Stimulated activated effector memory CD8-positive, alpha-beta T cell treated with anti-CD3 and anti-CD28 coated beads, Interleukin-12 subunit alpha, Interleukin-12 subunit beta, amount 100 ng/mL, for 72 hours (primary cell): ENCODE data around the gene ANP32A.
"Not testable (repeated sequence)": the region's sequence is repeated elsewhere in the genome, so short reads cannot be mapped to it uniquely, and the experiment has no call there.

Source experiments
- ATAC-seq: fragments of 150-1000 bp; cut with Tn5 transposase; 2 replicates; pipeline ENCODE4 v1.10.0; 2021
- DNase-seq, 2 donors: peaks; one replicate each; pipeline ENCODE4 v3.0.0; 2021 to 2022; ENCODE audit warnings: low spot score in 2 of 2
- H3K27ac Mint-ChIP-seq: one replicate; pipeline ENCODE4 v1.8.0; 2022; ENCODE audit warnings: mild to moderate bottlenecking, mixed read lengths
- H3K36me3 Mint-ChIP-seq: one replicate; pipeline ENCODE4 v1.8.0; 2022; ENCODE audit warnings: mild to moderate bottlenecking, mixed read lengths
- H3K4me1 Mint-ChIP-seq: one replicate; pipeline ENCODE4 v1.8.0; 2022; ENCODE audit warnings: mixed read lengths
- H3K4me3 Mint-ChIP-seq: one replicate; pipeline ENCODE4 v1.8.0; 2022; ENCODE audit warnings: mild to moderate bottlenecking, mixed read lengths
- H3K9me3 Mint-ChIP-seq: one replicate; pipeline ENCODE4 v1.8.0; 2022; ENCODE audit warnings: mixed read lengths

Gene ANP32A

GRCh38 chr15:68768321-68768720, 52.4 kb downstream of the ANP32A start:
- H3K4me3 Mint-ChIP-seq = no peak overlapping the region
- no peaks in the 10 kb centered on the region for H3K9me3 Mint-ChIP-seq
- H3K36me3 Mint-ChIP-seq = no peaks in the 10 kb centered on the region
- DNase-seq = no peak
- H3K4me1 Mint-ChIP-seq = no peaks in the 10 kb centered on the region
- no peak overlapping the region for H3K27ac Mint-ChIP-seq
- peak; percentile 49 for ATAC-seq

DNA sequence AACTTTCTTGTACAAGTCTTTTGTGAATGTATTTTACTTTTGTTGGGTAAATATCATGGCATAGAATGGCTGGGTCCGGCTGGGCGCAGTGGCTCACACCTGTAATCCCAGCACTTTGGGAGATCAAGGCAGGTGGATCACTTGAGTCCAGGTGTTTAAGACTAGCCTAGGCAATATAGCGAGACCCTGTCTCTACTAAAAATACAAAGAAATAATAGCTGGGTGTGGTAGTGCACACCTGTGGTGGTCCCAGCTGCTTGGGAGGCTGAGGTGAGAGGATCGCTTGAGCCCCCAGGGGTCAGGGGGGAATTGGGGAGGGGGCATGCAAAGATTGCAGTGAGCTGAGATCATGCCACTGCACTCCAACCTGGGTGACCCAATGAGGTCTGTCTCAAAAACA, 52.9 kb downstream of the ANP32A start:
- DNase-seq = no peak
- Mint-ChIP-seq H3K27ac (no peak overlapping the region), H3K9me3 (no peaks in the 10 kb centered on the region), H3K36me3 (no peaks in the 10 kb centered on the region), H3K4me3 (no peak overlapping the region), H3K4me1 (no peaks in the 10 kb centered on the region)
- no peak for ATAC-seq

GRCh38 chr15:68765602-68766368, 54.9 kb downstream of the ANP32A start:
- ATAC-seq = no peak
- no peaks in the 10 kb centered on the region for H3K9me3 Mint-ChIP-seq

DNA sequence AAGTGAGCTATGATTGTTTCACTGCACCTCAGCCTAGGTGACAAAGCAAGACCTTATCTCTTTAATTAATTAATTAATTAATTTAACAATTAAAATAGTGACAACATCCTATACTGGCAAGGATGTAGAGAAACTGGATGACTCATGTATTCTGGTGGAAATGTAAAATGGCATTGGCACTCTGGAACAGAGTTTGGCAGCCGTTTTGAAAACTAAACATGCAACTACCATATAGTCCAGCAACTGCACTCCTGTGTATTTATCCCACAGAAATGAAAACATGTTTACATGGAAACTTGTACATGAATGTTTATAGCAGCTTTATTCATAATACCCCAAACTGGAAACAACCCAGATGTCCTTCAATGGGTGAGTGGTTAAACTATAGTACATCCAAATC, 56.6 kb downstream of the ANP32A start:
- DNase-seq (no peak), ATAC-seq (no peak)
- no peaks in the 10 kb centered on the region for H3K36me3 Mint-ChIP-seq
- H3K9me3 Mint-ChIP-seq = no peaks in the 10 kb centered on the region
- no peak overlapping the region for H3K4me3 Mint-ChIP-seq
- no peak overlapping the region for H3K27ac Mint-ChIP-seq
- no peaks in the 10 kb centered on the region for H3K4me1 Mint-ChIP-seq

More at GRCh38 chr15:68765602-68766368, 54.9 kb downstream of the ANP32A start:
- Mint-ChIP-seq H3K4me3 (no peak overlapping the region), H3K4me1 (no peaks in the 10 kb centered on the region), H3K27ac (no peak overlapping the region), H3K36me3 (no peaks in the 10 kb centered on the region)
- no peak for DNase-seq

DNA sequence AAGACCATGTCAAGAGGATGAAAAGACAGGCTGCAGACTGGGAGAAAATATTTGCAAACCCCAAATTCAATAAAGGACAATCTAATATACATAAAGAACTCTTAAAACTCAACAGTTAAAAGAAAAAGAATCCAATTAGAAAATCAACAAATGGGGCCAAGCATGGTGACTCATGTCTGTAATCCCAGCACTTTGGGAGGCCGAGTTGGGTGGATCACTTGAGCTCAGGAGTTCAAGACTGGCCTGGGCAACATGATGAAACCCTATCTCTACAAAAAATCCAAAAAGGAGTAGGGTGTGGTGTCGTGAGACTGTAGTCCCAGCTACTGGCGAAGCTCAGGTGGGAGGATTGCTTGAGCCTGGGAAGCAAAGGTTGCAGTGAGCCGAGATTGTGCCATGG, 57.6 kb downstream of the ANP32A start:
- H3K36me3 Mint-ChIP-seq = no peaks in the 10 kb centered on the region
- no peaks in the 10 kb centered on the region for H3K9me3 Mint-ChIP-seq
- no peak overlapping the region for H3K27ac Mint-ChIP-seq
- H3K4me1 Mint-ChIP-seq = no peaks in the 10 kb centered on the region
- ATAC-seq (no peak), DNase-seq (peak in 1 of 2 donors; percentile 18)
- no peak overlapping the region for H3K4me3 Mint-ChIP-seq

GRCh38 chr15:68759982-68760579, 60.6 kb downstream of the ANP32A start:
- not testable (repeated sequence) for H3K36me3 Mint-ChIP-seq, DNase-seq, H3K4me3 Mint-ChIP-seq, H3K9me3 Mint-ChIP-seq, H3K4me1 Mint-ChIP-seq, ATAC-seq
- H3K27ac Mint-ChIP-seq = peak overlapping the region; percentile 21

DNA sequence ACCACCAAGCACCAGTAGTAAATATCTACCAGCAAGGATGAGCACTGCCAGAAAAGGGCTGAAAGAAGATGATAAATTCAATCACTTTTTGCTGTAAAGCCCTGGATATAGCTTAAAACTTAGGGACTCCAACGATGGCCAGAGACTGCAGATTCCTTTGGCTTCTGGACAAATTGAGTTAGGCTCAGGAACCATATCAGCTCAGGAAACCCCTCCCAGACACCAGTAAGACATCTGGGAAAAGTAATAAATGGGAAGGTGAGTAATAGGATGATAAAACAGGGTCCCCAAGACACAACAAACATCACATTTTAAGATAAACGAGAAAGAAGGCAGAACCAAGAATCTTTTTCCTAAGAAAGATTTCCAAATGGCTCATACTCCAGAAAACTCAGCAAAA, 65.0 kb downstream of the ANP32A start:
- ATAC-seq (no peak), DNase-seq (no peak)
- Mint-ChIP-seq H3K9me3 (no peaks in the 10 kb centered on the region), H3K4me3 (no peak overlapping the region), H3K36me3 (no peaks in the 10 kb centered on the region), H3K4me1 (peaks cover 6% of the 10 kb centered on the region), H3K27ac (no peak overlapping the region)

GRCh38 chr15:68751622-68752021, 69.1 kb downstream of the ANP32A start:
- ATAC-seq (no peak), DNase-seq (no peak)
- peaks cover 6% of the 10 kb centered on the region for H3K4me1 Mint-ChIP-seq
- no peak overlapping the region for H3K27ac Mint-ChIP-seq
- H3K4me3 Mint-ChIP-seq = no peak overlapping the region
- H3K36me3 Mint-ChIP-seq = no peaks in the 10 kb centered on the region
- H3K9me3 Mint-ChIP-seq = no peaks in the 10 kb centered on the region

GRCh38 chr15:68749793-68750192, 70.9 kb downstream of the ANP32A start:
- DNase-seq = no peak
- Mint-ChIP-seq H3K36me3 (no peaks in the 10 kb centered on the region), H3K4me1 (peaks cover 2% of the 10 kb centered on the region), H3K9me3 (no peaks in the 10 kb centered on the region), H3K4me3 (no peak overlapping the region), H3K27ac (no peak overlapping the region)
- ATAC-seq = no peak

GRCh38 chr15:68749365-68749764, 71.3 kb downstream of the ANP32A start:
- no peak for ATAC-seq
- no peaks in the 10 kb centered on the region for H3K4me1 Mint-ChIP-seq

DNA sequence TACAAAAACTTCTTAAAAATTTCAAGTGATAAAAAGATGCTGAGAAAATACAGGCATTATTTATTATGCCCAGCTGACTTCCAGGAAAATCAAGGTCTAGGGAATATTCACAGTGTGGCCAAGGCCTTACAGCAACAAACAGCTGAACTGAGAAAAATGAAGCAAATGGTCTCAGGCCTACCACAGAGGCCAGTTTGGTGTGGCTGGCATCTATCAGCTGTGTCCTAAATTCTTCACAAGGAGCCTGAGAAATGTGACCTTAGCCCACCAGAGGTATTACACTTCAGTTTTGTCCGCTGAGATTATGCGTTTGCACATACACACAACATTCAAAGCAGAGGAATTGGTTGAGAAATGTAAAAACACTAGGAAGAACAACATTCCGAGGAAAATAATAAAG, 77.4 kb downstream of the ANP32A start:
- H3K27ac Mint-ChIP-seq = no peak overlapping the region
- no peaks in the 10 kb centered on the region for H3K9me3 Mint-ChIP-seq
- no peaks in the 10 kb centered on the region for H3K36me3 Mint-ChIP-seq
- no peak for ATAC-seq
- H3K4me1 Mint-ChIP-seq = no peaks in the 10 kb centered on the region
- peak in 1 of 2 donors; percentile 15 for DNase-seq
- no peak overlapping the region for H3K4me3 Mint-ChIP-seq

More at GRCh38 chr15:68749365-68749764, 71.3 kb downstream of the ANP32A start:
- H3K9me3 Mint-ChIP-seq = no peaks in the 10 kb centered on the region
- H3K27ac Mint-ChIP-seq = no peak overlapping the region
- DNase-seq = no peak
- H3K4me3 Mint-ChIP-seq = no peak overlapping the region
- no peaks in the 10 kb centered on the region for H3K36me3 Mint-ChIP-seq

- H3K27ac Mint-ChIP-seq = no peak overlapping the region
- DNase-seq (no peak), ATAC-seq (no peak)
- H3K4me3 Mint-ChIP-seq = no peak overlapping the region
- H3K36me3 Mint-ChIP-seq = no peaks in the 10 kb centered on the region
- H3K4me1 Mint-ChIP-seq = no peaks in the 10 kb centered on the region
- no peaks in the 10 kb centered on the region for H3K9me3 Mint-ChIP-seq
Measured at GRCh38 chr15:68739390-68740080, 81.2 kb downstream of the ANP32A start.

GRCh38 chr15:68735610-68736009, 85.1 kb downstream of the ANP32A start:
- H3K4me1 Mint-ChIP-seq = peaks cover 6% of the 10 kb centered on the region
- no peak for ATAC-seq
- H3K36me3 Mint-ChIP-seq = no peaks in the 10 kb centered on the region

GRCh38 chr15:68734881-68735280, 85.8 kb downstream of the ANP32A start:
- Mint-ChIP-seq H3K4me1 (peaks cover 6% of the 10 kb centered on the region), H3K4me3 (no peak overlapping the region), H3K36me3 (no peaks in the 10 kb centered on the region), H3K27ac (no peak overlapping the region), H3K9me3 (no peaks in the 10 kb centered on the region)
- DNase-seq = no peak
- no peak for ATAC-seq

More at GRCh38 chr15:68735610-68736009, 85.1 kb downstream of the ANP32A start:
- Mint-ChIP-seq H3K9me3 (no peaks in the 10 kb centered on the region), H3K27ac (no peak overlapping the region), H3K4me3 (no peak overlapping the region)
- DNase-seq = no peak

DNA sequence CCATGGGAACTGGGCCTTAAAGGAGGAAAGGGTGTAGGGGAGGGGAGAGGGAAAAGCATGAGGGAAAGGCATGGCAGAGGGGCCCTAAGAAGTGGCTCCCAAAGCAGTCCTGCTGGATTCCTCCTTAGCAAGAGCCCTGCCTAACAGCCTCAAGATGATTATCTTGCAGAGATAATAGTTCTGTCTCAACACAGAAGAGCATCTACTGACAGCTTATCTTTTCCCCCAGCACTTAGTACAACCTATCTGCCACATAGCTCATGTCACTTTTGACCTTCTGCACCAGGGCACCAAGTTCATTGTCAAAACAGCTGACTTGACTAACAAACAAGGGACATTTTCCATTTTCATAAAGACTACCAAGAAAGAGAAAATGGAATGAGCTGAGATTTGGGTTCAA, 86.3 kb downstream of the ANP32A start:
- DNase-seq = no peak
- Mint-ChIP-seq H3K27ac (no peak overlapping the region), H3K9me3 (no peaks in the 10 kb centered on the region), H3K4me3 (no peak overlapping the region), H3K36me3 (no peaks in the 10 kb centered on the region), H3K4me1 (peaks cover 6% of the 10 kb centered on the region)
- ATAC-seq = no peak

DNA sequence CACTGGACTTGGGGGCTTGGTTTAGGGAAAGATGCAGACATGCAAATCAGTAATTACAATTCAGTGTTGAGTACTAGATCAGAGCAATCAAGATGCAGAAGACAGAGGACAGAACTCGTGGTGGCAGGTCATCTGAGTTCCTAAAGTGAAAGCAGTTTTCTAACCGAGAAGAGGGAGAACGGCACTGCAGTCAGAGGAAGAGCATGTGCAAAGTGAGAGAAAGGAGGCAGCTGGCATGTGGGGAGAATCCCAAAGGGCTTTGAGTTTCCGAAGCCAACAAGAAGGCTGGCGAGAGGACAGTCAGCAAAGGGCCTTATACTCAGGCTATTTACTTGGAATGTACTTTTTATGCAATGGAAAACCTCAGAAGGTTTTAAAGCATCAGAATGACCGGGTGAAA, 87.0 kb downstream of the ANP32A start:
- H3K4me3 Mint-ChIP-seq = no peak overlapping the region
- H3K9me3 Mint-ChIP-seq = no peaks in the 10 kb centered on the region
- H3K27ac Mint-ChIP-seq = no peak overlapping the region
- DNase-seq (no peak), ATAC-seq (no peak)
- H3K36me3 Mint-ChIP-seq = no peaks in the 10 kb centered on the region
- H3K4me1 Mint-ChIP-seq = peaks cover 6% of the 10 kb centered on the region
